ENCODE data around the gene WDR53. TPM values are rescaled to one million over a fixed set of nuclear protein-coding genes. Genes with fewer than 3 reads are reported as not detected.

WDR53 gene
- total RNA-seq, 1 experiment from 2014 or later = 20.3 TPM

DNA sequence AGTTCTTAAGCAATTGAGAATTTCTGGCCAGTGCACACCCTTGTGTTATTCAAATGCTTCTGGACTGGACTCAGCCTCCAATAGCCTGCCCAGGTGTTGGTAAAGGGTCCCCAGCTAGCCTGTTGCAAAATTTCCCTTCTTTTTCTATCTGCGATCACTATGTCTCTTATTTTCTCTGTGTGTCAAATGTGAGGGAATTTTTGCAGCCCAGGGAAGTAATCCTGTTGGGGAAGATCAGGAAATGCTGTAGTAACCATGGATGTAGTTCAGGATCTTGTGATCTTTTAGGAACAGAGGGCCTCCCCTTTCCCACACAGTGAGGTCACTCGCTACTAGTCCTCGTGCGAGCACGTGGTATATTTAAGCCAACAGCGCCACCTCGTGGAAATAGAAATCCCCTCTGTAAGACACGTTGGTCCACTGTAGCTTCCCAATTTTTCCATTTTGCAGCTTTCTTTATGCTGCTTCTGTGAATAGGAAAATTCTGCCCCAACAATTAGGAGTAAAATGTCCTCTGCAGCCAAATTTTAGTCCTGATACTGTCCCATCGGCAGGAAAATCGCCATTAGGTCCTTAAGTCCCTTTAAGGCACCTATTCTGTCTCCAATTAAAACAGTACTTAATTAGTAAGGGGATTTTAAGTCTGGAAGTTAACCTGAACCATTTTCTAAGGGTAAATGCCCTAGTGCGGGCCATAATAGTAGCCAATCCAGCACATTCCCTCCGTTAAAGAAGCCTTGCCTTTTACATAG, 49.2 kb downstream of the WDR53 start:
- intact Hi-C loops (cut with micrococcal nuclease; ENCODE audit: unreplicated experiment) = no loop called here
- BruUV-seq (replicated peaks) = no TSS peak
- TF ChIP-seq, protein P1, sequence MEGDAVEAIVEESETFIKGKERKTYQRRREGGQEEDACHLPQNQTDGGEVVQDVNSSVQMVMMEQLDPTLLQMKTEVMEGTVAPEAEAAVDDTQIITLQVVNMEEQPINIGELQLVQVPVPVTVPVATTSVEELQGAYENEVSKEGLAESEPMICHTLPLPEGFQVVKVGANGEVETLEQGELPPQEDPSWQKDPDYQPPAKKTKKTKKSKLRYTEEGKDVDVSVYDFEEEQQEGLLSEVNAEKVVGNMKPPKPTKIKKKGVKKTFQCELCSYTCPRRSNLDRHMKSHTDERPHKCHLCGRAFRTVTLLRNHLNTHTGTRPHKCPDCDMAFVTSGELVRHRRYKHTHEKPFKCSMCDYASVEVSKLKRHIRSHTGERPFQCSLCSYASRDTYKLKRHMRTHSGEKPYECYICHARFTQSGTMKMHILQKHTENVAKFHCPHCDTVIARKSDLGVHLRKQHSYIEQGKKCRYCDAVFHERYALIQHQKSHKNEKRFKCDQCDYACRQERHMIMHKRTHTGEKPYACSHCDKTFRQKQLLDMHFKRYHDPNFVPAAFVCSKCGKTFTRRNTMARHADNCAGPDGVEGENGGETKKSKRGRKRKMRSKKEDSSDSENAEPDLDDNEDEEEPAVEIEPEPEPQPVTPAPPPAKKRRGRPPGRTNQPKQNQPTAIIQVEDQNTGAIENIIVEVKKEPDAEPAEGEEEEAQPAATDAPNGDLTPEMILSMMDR (IDR thresholded peaks at IDR 0.05; ENCODE audit: unreplicated experiment) = peak; percentile 30
- Mint-ChIP-seq H3K36me3 (ENCODE audit: insufficient read depth, unreplicated experiment) (no peaks in the 10 kb centered on the region), H3K27ac (ENCODE audit: unreplicated experiment) (no peak overlapping the region), H3K27me3 (ENCODE audit: unreplicated experiment) (no peaks in the 10 kb centered on the region), H3K9me3 (ENCODE audit: low read depth, unreplicated experiment) (peaks cover 12% of the 10 kb centered on the region), H3K4me1 (ENCODE audit: low read depth, unreplicated experiment) (no peaks in the 10 kb centered on the region), H3K4me3 (ENCODE audit: low read depth, unreplicated experiment) (no peak overlapping the region)
- CTCF ChIA-PET = interaction anchor here (0.6 kb wide), 1 partner anchor 446 kb away, joined by 3 read pairs; no protein-coding TSS in a partner anchor
- DNase-seq = peak; percentile 56

DNA sequence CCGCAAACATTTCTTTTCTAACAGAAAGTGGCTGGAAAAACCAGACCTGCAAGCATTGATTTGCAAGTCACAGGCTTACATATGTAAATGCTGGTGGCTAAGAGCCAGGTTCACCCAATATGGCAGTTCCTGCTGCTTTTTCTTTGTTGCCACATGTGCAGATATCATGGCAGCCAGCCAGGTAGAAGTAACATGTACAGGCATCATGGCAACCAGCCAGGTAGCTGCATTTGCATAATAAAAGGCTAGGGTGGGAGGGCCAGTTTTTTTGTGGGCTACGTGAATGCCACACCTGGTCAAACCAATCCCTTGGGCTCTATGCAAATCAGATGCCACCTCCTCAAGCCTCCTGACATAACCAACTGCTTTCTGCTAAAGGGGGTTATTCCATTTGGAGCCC, 50.4 kb downstream of the WDR53 start:
- Mint-ChIP-seq H3K4me1 (ENCODE audit: low read depth, unreplicated experiment) (no peaks in the 10 kb centered on the region), H3K27me3 (ENCODE audit: unreplicated experiment) (no peaks in the 10 kb centered on the region), H3K9me3 (ENCODE audit: low read depth, unreplicated experiment) (peaks cover 16% of the 10 kb centered on the region), H3K27ac (ENCODE audit: unreplicated experiment) (no peak overlapping the region), H3K36me3 (ENCODE audit: insufficient read depth, unreplicated experiment) (no peaks in the 10 kb centered on the region), H3K4me3 (ENCODE audit: low read depth, unreplicated experiment) (no peak overlapping the region)
- TF ChIP-seq, protein P1 (IDR thresholded peaks at IDR 0.05; ENCODE audit: unreplicated experiment) = no peak
- no TSS peak for BruUV-seq (replicated peaks)
- DNase-seq = peak; percentile 36
- CTCF ChIA-PET = interaction anchor here (0.6 to 0.8 kb wide), 2 partner anchors 158 to 250 kb away, joined by 4 to 6 read pairs; no protein-coding TSS in a partner anchor
- intact Hi-C loops (cut with micrococcal nuclease; ENCODE audit: unreplicated experiment) = no loop called here

DNA sequence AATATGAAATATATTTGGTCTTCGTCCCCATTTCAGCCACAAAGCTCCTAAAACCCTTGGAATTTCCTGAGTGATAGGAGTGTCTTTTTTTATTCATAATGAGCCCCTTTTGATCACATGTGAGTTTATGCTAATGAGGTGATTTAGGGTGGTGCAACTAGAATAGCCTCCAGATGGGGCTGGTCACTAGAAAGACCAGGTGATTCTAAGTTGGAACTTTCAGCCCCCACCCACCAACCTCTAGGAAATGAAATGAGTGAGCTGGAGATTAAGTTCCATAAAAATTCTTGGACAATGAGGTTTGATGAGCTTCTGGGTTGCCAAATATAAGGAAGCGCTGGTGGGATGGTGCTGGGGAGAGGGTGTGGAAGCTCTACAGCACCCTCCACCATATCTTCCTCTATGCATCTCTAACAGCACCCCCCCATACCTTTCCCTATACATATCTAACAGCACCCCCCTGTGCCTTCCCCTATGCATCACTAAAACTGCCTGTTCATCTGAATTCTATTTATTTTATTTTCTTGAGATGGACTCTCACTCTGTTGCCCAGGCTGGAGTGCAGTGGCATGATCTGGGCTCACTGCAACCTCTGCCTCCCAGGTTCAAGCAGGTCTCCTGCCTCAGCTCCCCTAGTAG, 51.1 kb downstream of the WDR53 start:
- no peak for DNase-seq
- intact Hi-C loops (cut with micrococcal nuclease; ENCODE audit: unreplicated experiment) = no loop called here
- Mint-ChIP-seq H3K27ac (ENCODE audit: unreplicated experiment) (no peak overlapping the region), H3K4me1 (ENCODE audit: low read depth, unreplicated experiment) (no peaks in the 10 kb centered on the region), H3K4me3 (ENCODE audit: low read depth, unreplicated experiment) (no peak overlapping the region), H3K36me3 (ENCODE audit: insufficient read depth, unreplicated experiment) (no peaks in the 10 kb centered on the region), H3K27me3 (ENCODE audit: unreplicated experiment) (no peaks in the 10 kb centered on the region), H3K9me3 (ENCODE audit: low read depth, unreplicated experiment) (peaks cover 16% of the 10 kb centered on the region)
- BruUV-seq (replicated peaks) = no TSS peak
- TF ChIP-seq, protein P1 (IDR thresholded peaks at IDR 0.05; ENCODE audit: unreplicated experiment) = no peak
- CTCF ChIA-PET = interaction anchor here (0.6 to 0.8 kb wide), 3 partner anchors 12 to 251 kb away, joined by 3 to 6 read pairs (median 4); no protein-coding TSS in a partner anchor

DNA sequence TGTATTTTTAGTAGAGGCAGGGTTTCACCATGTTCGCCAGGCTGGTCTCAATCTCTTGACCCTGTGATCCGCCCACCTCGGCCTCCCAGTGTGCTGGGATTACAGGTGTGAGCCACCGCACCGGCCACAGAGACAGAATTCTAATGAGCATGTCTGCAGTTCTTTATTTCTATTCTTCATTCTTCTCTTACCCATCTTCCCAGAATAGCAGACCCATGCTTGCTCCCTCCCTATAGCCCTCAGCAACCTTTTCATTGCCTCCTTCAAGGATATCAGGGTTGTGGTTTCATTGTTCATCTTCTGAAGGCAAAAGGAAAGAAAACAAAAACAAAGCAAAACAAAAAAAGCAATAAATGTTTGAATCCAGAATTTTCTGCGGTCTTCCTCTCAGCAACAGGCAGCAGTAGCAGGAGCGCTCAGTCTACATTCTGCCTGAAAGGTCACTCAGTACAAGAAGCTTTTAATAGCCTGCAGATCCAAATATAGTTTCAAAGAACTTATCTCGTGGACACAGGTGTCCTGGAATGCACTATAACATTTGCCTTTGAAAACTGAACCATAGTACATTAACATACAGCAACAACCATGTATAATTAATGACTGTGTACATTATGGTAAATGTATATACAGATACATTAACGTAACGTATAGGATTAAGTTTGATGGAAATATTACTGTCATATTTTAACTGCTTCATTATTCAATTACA, 53.3 kb downstream of the WDR53 start, which contains the start of gene SMCO1:
Gene SMCO1, minus strand, starts transcription at position 434 of the 709 bp plus-strand sequence. Its CDS starts 137 bp downstream, at position 297.
- Mint-ChIP-seq H3K36me3 (ENCODE audit: insufficient read depth, unreplicated experiment) (no peaks in the 10 kb centered on the region), H3K9me3 (ENCODE audit: low read depth, unreplicated experiment) (peaks cover 6% of the 10 kb centered on the region), H3K27ac (ENCODE audit: unreplicated experiment) (no peak within 1 kb of the TSS), H3K4me3 (ENCODE audit: low read depth, unreplicated experiment) (no peak within 1 kb of the TSS), H3K4me1 (ENCODE audit: low read depth, unreplicated experiment) (no peaks in the 10 kb centered on the region), H3K27me3 (ENCODE audit: unreplicated experiment) (peaks cover 11% of the 10 kb centered on the region)
- CTCF ChIA-PET = no interaction called here
- TF ChIP-seq, protein P1 (IDR thresholded peaks at IDR 0.05; ENCODE audit: unreplicated experiment) = no peak
- no TSS peak for BruUV-seq (replicated peaks)
- intact Hi-C loops (cut with micrococcal nuclease; ENCODE audit: unreplicated experiment) = no loop called here
- no peak for DNase-seq

All from Calu3 (cell line).